ENCODE results near the gene RRP12. TPM values are rescaled to one million over a fixed set of nuclear protein-coding genes. Genes with fewer than 3 reads are reported as not detected.
"Not testable (repeated sequence)": the region's sequence is repeated elsewhere in the genome, so short reads cannot be mapped to it uniquely, and the experiment has no call there.

Gene RRP12
- total RNA-seq, 1 donor from 2014 or later = 41.6 TPM

DNA sequence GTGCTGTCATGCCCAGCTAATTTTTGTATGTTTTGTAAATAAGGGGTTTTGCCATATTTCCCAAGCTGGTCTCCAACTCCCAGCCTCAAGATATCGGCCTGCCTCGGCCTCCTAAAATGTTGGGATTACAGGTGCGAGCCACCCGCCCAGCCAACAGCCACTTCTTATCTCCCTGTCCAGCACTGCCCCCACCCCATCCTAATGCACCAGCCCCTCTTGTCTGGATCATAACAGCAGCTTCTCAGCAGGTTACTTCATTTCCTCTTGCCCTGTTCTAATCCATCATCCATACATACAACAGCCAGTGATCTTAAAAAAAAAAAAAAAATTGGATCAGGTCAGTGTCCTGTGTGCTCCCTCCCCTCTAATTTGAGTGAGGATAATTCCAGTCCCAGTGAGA, 53.8 kb downstream of the RRP12 start:
- Mint-ChIP-seq H3K9me3 (no peaks in the 10 kb centered on the region), H3K27me3 (peaks cover 5% of the 10 kb centered on the region), H3K4me1 (ENCODE audit: unreplicated experiment) (no peaks in the 10 kb centered on the region), H3K36me3 (no peaks in the 10 kb centered on the region), H3K27ac (no peak overlapping the region), H3K4me3 (no peak overlapping the region)
- DNase-seq (ENCODE audit: extremely low spot score, unreplicated experiment) = no peak
- no peak for TF ChIP-seq CTCF (conservative IDR thresholded peaks at IDR 0.05)

- not testable (repeated sequence) for H3K27ac Mint-ChIP-seq; H3K36me3 Mint-ChIP-seq; H3K4me3 Mint-ChIP-seq; H3K4me1 Mint-ChIP-seq (ENCODE audit: unreplicated experiment); H3K9me3 Mint-ChIP-seq; DNase-seq (ENCODE audit: extremely low spot score, unreplicated experiment)
- peaks cover 12% of the 10 kb centered on the region for H3K27me3 Mint-ChIP-seq
Measured at GRCh38 chr10:97343664-97344063, 57.5 kb downstream of the RRP12 start.

- TF ChIP-seq CTCF (conservative IDR thresholded peaks at IDR 0.05) = no peak
- Mint-ChIP-seq H3K36me3 (no peaks in the 10 kb centered on the region), H3K27me3 (peaks cover 34% of the 10 kb centered on the region), H3K9me3 (no peaks in the 10 kb centered on the region), H3K27ac (no peak overlapping the region), H3K4me1 (ENCODE audit: unreplicated experiment) (peaks cover 19% of the 10 kb centered on the region), H3K4me3 (no peak overlapping the region)
- no peak for DNase-seq (ENCODE audit: extremely low spot score, unreplicated experiment)
Measured at GRCh38 chr10:97341416-97341815, 59.7 kb downstream of the RRP12 start.

DNA sequence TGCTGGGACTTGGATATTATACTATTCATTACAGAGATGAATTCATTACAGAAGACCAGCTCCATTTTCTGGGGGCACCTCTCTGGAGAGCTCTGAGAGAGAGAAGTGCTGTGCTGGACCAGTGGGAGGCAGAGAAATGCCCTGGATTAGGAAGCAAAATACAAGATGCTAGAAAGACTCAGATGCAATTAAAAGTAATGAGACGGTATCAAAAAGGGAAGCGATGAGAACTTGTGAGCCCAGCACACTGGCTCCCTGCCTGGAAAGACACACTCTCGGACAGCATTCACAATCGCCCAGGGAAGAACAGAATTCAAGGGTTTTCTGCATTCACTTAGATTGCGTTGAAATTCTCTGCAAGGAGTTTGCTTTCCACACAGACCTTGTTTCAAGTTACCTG, 63.1 kb downstream of the RRP12 start:
- DNase-seq (ENCODE audit: extremely low spot score, unreplicated experiment) = no peak
- Mint-ChIP-seq H3K4me3 (peak overlapping the region; percentile 85), H3K27ac (peak overlapping the region; percentile 98), H3K9me3 (no peaks in the 10 kb centered on the region), H3K4me1 (ENCODE audit: unreplicated experiment) (peaks cover 29% of the 10 kb centered on the region), H3K36me3 (peaks cover 3% of the 10 kb centered on the region), H3K27me3 (peaks cover 41% of the 10 kb centered on the region)
- TF ChIP-seq CTCF (conservative IDR thresholded peaks at IDR 0.05) = no peak

DNA sequence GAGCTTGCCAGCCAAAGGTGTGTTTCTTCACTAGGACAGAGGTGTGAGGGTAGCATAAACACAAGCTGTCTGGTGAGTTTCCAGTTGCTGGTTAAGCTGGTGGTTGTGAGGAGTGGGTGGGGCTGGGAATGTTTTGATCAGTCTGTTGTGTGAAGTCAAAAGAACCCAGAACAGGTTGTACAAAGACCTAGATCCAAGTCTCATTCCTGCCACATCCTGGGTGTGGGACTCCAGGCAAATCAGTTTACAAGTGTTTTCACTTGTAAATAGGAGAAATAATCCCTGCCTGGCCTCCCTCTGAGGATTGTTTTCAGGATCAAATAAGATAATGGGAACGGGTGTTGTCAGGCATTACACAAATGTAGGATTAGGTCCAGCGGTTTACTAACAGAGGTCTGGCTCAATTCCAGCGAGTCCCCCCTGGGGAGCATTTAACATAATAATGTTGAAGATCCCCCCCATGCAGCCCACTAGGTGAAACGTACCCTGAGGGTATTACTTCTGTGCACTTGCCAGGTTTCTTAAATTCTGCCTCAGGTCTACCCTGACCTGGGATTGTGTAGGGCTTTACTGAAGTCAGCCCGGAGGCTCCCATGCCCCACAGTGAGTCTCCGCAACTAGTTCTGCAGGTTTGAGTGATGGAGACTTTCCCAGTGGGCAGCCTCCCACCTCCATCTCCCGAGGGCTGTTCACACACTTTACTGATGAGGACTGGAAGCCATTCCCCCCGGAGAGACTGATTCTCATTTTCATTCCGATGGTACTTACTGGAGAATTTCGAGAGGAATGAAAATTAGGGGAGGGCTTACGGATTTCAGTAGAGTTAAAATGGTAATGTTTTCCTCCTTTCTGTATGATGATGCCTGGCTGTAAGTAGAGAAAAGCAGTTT, 64.0 kb downstream of the RRP12 start:
- H3K27me3 Mint-ChIP-seq = peaks cover 41% of the 10 kb centered on the region
- TF ChIP-seq CTCF (conservative IDR thresholded peaks at IDR 0.05) = no peak
- DNase-seq (ENCODE audit: extremely low spot score, unreplicated experiment) = no peak
- H3K4me1 Mint-ChIP-seq (ENCODE audit: unreplicated experiment) = peaks cover 33% of the 10 kb centered on the region
- H3K4me3 Mint-ChIP-seq = peak overlapping the region; percentile 85
- H3K27ac Mint-ChIP-seq = peak overlapping the region; percentile 98
- H3K36me3 Mint-ChIP-seq = peaks cover 6% of the 10 kb centered on the region
- H3K9me3 Mint-ChIP-seq = no peaks in the 10 kb centered on the region

DNA sequence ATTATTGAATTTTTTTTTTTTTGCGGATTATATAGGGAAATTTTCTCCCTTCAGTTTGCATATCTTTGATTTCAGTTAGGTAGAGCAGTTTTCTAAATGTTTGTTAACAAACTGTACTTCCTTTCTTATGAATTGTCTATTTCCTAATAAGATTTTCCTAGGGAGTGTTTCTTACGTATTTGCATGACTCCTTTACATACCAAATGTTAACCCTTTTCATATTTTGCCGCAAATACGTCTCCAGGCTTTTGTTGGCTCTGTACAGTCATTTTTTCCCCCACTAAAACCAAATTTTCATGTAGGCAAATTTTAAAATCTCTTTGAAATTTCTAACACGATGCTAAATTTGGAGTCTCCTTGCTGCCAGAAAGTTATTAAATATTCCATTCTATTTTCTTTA, 64.7 kb downstream of the RRP12 start:
- peak overlapping the region; percentile 98 for H3K27ac Mint-ChIP-seq

More for the DNA sequence above, 64.7 kb downstream of the RRP12 start:
- peak overlapping the region; percentile 85 for H3K4me3 Mint-ChIP-seq
- peaks cover 41% of the 10 kb centered on the region for H3K27me3 Mint-ChIP-seq
- peaks cover 37% of the 10 kb centered on the region for H3K4me1 Mint-ChIP-seq (ENCODE audit: unreplicated experiment)
- peaks cover 7% of the 10 kb centered on the region for H3K36me3 Mint-ChIP-seq
- no peak for TF ChIP-seq CTCF (conservative IDR thresholded peaks at IDR 0.05)
- no peak for DNase-seq (ENCODE audit: extremely low spot score, unreplicated experiment)
- no peaks in the 10 kb centered on the region for H3K9me3 Mint-ChIP-seq
